Activated naive CD4-positive, alpha-beta T cell treated with anti-CD3 and anti-CD28 coated beads for 36 hours (primary cell): ENCODE results near the gene SRP9. TPM values are rescaled to one million over a fixed set of nuclear protein-coding genes. Genes with fewer than 3 reads are reported as not detected.
"Not testable (repeated sequence)": the region's sequence is repeated elsewhere in the genome, so short reads cannot be mapped to it uniquely, and the experiment has no call there.

ENCODE experiments used
- CTCF ChIA-PET: fragments of 350-600 bp; sonication (Branson Sonifier 250); formaldehyde crosslinking; loops from one replicate; lab custom pipeline; 2021; ENCODE audit warnings: antibody characterized with exemption; lab: Charles Lee
- DNase-seq: peaks from one replicate; pipeline ENCODE4 v3.0.0-alpha.2; 2020
- H3K27ac Mint-ChIP-seq: one replicate; pipeline ENCODE4 v1.8.0; 2021; ENCODE audit warnings: mild to moderate bottlenecking, mixed read lengths
- H3K27me3 Mint-ChIP-seq: one replicate; pipeline ENCODE4 v1.8.0; 2021; ENCODE audit warnings: low read depth, mixed read lengths
- H3K36me3 Mint-ChIP-seq: one replicate; pipeline ENCODE4 v1.8.0; 2021; ENCODE audit warnings: low read depth, mixed read lengths
- H3K4me1 Mint-ChIP-seq: one replicate; pipeline ENCODE4 v1.8.0; 2021; ENCODE audit warnings: low read depth, mixed read lengths
- H3K4me3 Mint-ChIP-seq: one replicate; pipeline ENCODE4 v1.8.0; 2021; ENCODE audit warnings: mild to moderate bottlenecking, moderate library complexity, mixed read lengths
- H3K9me3 Mint-ChIP-seq: one replicate; pipeline ENCODE4 v1.8.0; 2021; ENCODE audit warnings: mixed read lengths
- intact Hi-C: fragments of 100-400 bp; cut with micrococcal nuclease; formaldehyde crosslinking; loops from one replicate; pipeline ENCODE4 v1.15.1; 2023
- total RNA-seq, 2 experiments: library from RNA; stranded (reverse); gene quantifications; one replicate each; pipeline ENCODE4 v1.2.3, GENCODE V29; 2021

Gene SRP9
- total RNA-seq, 2 experiments from 2014 or later = 356 to 363 TPM

DNA sequence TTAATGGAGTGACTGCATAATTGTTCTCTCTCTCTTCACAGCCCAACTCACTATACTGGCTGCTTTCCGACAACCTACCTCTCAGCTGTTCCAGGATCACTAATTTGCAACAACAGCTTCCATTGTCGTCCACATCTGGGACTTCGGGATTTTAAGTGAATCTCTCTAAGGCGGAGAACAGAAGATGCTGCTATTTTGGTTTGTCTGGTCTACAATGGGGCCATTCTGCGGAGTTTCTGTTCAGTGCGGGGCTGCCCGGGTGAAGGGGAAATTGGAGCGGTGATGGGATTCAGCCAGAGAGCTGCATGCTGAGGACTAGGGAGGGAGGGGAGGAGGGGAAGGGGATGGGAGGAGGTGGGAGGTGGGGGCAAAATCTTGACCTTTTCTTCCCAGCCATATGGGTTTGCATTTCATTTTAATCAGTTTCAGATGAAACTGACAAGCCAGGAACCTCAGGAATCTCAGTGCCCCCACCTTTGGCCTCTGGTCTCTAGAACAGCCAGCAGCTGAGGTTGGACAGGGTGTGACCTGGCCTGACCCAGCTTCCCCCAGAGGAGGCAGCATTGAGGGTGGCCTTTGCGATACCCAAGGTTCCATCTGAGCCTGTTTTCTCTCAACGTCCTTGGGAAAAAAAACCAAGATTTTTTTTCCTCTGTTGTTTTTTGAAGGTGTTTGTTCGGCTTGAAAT lies 6.9 kb upstream of the SRP9 start:
- Mint-ChIP-seq H3K9me3 (peaks cover 3% of the 10 kb centered on the region), H3K36me3 (no peaks in the 10 kb centered on the region), H3K27ac (no peak overlapping the region), H3K4me1 (no peaks in the 10 kb centered on the region), H3K4me3 (no peak overlapping the region), H3K27me3 (no peaks in the 10 kb centered on the region)
- intact Hi-C loops = no loop called here
- CTCF ChIA-PET = interaction anchor here (0.6 to 4.3 kb wide), 4 partner anchors 7 to 295 kb away, joined by 4 to 25 read pairs (median 5); no protein-coding TSS in a partner anchor
- DNase-seq = no peak

DNA sequence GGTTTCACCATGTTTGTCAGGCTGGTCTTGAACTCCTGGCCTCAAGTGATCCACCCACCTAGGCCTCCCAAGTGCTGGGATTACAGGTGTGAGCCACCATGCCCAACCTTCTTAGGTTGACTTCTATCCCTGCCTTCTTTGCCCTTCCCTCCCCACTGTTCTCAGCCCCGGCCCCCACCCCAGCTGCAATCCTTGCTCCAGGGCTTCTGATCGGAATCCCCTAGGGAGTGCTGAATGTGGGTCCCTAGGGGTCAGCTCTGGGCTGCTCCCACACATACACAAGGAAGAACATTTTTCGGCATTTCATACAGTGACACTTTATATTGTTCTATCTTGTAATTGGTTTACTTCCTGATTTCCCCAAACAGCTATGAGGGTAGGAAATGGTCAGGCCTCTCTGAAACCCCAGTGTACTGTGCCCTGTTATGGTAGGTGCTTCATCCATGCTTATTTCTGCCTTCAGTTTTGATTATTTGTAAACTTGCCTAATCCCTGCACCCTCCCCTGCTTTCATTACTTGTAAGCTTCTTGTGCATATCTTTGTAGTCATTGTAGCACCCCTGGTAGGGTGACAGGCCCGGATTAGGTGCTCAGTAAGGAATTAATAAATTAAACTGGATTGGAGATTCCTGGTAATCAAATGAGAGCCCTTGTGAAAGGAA lies 5.8 kb upstream of the SRP9 start:
- H3K4me3 Mint-ChIP-seq = no peak overlapping the region
- H3K4me1 Mint-ChIP-seq = no peaks in the 10 kb centered on the region
- no peak for DNase-seq
- H3K9me3 Mint-ChIP-seq = peaks cover 3% of the 10 kb centered on the region
- intact Hi-C loops = loop anchor here (1.0 kb wide), 2 partner anchors 217 to 296 kb away; no protein-coding TSS in a partner anchor
- no peak overlapping the region for H3K27ac Mint-ChIP-seq
- CTCF ChIA-PET = interaction anchor here (0.6 to 4.3 kb wide), 8 partner anchors 8 to 296 kb away, joined by 3 to 25 read pairs (median 5); no protein-coding TSS in a partner anchor
- no peaks in the 10 kb centered on the region for H3K36me3 Mint-ChIP-seq
- H3K27me3 Mint-ChIP-seq = no peaks in the 10 kb centered on the region

DNA sequence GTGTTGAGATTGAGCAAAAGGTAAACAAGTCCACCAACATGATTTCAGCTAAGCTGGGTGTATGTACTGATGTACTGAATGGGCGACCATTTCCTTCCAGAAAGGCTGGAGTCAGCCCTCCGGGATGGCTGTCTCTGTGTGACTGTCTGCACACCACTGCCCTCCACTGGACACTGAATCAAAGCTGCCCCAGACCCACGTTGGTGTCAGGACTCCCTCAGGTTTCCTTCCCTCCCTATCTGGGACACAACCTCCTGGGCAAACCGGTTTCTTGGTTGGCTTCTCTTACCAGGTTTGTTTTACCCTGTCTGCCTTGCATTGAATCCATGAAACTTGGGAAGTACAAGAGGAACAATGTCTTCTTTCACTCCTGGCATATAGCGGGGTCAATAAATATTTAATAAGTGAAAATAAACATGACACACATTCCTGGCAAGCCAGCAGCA lies 5.3 kb upstream of the SRP9 start:
- intact Hi-C loops = loop anchor here (1.0 kb wide), 2 partner anchors 218 to 297 kb away; no protein-coding TSS in a partner anchor
- H3K9me3 Mint-ChIP-seq = peaks cover 3% of the 10 kb centered on the region
- no peaks in the 10 kb centered on the region for H3K27me3 Mint-ChIP-seq
- H3K4me3 Mint-ChIP-seq = no peak overlapping the region
- no peaks in the 10 kb centered on the region for H3K4me1 Mint-ChIP-seq
- H3K36me3 Mint-ChIP-seq = no peaks in the 10 kb centered on the region
- peak; percentile 67 for DNase-seq
- no peak overlapping the region for H3K27ac Mint-ChIP-seq
- CTCF ChIA-PET = interaction anchor here (0.6 to 4.3 kb wide), 9 partner anchors 8 to 299 kb away, joined by 3 to 25 read pairs (median 4); no protein-coding TSS in a partner anchor

DNA sequence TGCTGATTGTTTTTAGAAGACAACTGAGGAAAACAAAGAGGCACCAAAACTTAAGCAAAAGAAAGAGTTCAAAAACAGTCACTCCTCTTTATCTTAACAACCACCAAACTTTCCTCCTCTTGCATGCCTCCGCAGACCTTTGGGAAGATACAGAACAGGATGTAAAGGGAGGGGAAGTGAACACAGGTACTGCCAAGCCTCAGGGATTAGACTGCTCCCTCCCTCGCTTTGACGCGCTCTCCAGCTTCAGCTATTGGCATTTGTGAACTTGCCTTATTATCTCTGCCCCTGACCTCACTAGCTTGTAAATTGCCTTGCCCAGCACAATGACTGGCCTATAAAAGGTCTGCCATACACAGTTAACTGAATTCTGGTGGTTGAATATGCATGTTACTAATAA lies 4.8 kb upstream of the SRP9 start:
- no peak for DNase-seq
- CTCF ChIA-PET = interaction anchor here (0.6 to 4.3 kb wide), 6 partner anchors 9 to 300 kb away, joined by 3 to 25 read pairs (median 4); no protein-coding TSS in a partner anchor
- Mint-ChIP-seq H3K27me3 (no peaks in the 10 kb centered on the region), H3K36me3 (no peaks in the 10 kb centered on the region), H3K4me3 (no peak overlapping the region), H3K27ac (no peak overlapping the region), H3K9me3 (peaks cover 3% of the 10 kb centered on the region), H3K4me1 (no peaks in the 10 kb centered on the region)
- intact Hi-C loops = loop anchor here (1.0 kb wide), 2 partner anchors 219 to 298 kb away; no protein-coding TSS in a partner anchor

DNA sequence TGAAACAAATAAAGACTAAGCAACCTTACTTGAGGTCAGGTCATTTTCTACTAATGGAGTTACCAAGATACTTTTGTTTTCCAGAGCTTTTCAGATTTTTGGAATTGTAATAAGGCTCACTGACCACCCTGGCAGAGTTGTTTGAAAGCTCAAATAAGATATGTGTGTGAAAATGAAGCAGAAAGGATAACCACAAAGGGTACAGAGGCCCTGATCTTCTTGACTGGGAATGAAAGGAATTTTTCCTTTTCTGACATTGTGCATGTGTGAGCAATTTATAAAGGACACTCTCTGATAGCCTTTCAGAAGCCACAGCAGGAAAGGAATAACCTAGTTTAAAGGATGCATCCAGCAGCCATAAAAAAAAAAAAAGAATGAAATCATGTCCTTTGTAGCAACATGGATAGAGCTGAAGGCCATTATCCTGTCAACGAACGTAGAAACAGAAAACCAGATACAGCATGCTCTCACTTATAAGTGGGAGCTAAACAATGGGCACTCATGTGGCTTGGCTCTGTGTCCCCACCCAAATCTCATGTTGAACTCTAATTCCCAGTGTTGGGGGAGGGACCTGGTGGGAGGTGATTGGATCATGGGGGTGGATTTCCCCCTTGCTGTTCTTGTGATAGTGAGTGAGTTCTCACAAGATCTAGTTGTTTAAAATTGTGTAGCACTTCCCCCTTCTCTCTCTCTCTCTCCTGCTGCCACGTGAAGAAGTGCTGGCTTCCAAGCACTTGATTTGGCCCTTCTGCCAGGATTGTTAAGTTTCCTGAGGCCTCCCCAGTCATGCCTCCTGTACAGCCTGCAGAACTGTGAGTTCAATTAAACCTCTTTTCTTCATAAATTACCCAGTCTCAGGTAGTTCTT lies 3.1 kb upstream of the SRP9 start:
- no peak overlapping the region for H3K27ac Mint-ChIP-seq
- intact Hi-C loops = loop anchor here (5.0 kb wide), 2 partner anchors 122 to 413 kb away; partner anchors contain the start of genes ACBD3 and ENAH
- H3K9me3 Mint-ChIP-seq = peaks cover 3% of the 10 kb centered on the region
- H3K4me1 Mint-ChIP-seq = peaks cover 5% of the 10 kb centered on the region
- CTCF ChIA-PET = interaction anchor here (0.5 to 4.3 kb wide), 5 partner anchors 137 to 298 kb away, joined by 3 to 25 read pairs (median 3); no protein-coding TSS in a partner anchor
- peaks cover 7% of the 10 kb centered on the region for H3K36me3 Mint-ChIP-seq
- H3K27me3 Mint-ChIP-seq = no peaks in the 10 kb centered on the region
- DNase-seq = no peak
- H3K4me3 Mint-ChIP-seq = no peak overlapping the region

DNA sequence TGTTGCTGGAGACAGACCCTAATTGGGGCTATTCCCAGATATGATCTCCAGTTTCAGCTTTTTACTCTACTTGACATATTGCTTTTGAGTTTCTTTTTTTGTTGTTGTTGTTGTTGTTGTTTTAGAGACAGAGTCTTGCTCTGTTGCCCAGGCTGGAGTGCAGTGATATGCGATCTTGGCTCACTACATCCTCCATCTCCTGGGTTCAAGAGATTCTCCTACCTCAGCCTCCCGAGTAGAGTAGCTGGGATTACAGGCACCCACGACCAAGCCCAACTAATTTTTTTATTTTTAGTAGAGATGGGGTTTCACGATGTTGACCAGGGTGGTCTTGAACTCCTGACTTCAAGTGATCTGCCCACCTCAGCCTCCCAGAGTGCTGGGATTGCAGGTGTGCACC lies 1.3 kb upstream of the SRP9 start:
- CTCF ChIA-PET = interaction anchor here (0.8 to 2.7 kb wide), 5 partner anchors 128 to 972 kb away, joined by 3 to 13 read pairs (median 5); no protein-coding TSS in a partner anchor
- Mint-ChIP-seq H3K4me1 (peaks cover 19% of the 10 kb centered on the region), H3K36me3 (peaks cover 13% of the 10 kb centered on the region), H3K9me3 (peaks cover 3% of the 10 kb centered on the region), H3K27ac (no peak overlapping the region), H3K4me3 (no peak overlapping the region), H3K27me3 (no peaks in the 10 kb centered on the region)
- no peak for DNase-seq
- intact Hi-C loops = loop anchor here (2.0 to 5.0 kb wide), 5 partner anchors 73 to 411 kb away; partner anchors contain the start of genes ACBD3 and ENAH

DNA sequence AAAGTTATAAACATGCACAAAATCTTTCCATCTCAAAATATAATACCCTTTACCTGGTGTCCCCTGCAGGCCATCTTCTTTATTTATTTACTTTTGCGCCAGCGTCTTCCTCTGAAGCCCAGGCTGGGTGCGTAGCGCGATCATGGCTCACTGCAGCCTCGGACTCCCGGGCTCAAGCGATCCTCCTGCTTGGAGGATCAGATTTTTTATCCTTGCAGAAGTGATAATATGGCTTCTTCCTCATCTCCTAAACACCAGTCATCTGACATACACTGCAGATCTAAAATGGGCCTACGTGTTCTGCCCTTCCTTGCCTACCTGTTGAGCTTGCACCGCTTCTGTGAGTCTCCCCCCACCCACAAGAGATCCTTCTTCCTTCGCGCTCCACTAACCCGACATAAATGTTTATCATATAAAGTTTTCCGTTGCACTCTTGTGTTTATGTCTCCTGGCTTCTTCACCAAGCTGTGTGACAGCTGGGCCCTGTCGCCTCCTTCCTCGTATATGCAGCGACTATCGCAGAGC lies 506 bp upstream of the SRP9 start:
- H3K4me1 Mint-ChIP-seq = peaks cover 25% of the 10 kb centered on the region
- CTCF ChIA-PET = interaction anchor here (0.6 to 2.7 kb wide), 25 partner anchors 12 to 555 kb away, joined by 3 to 17 read pairs (median 4); partner anchors contain the start of genes EPHX1, PYCR2 and TMEM63A

DNA sequence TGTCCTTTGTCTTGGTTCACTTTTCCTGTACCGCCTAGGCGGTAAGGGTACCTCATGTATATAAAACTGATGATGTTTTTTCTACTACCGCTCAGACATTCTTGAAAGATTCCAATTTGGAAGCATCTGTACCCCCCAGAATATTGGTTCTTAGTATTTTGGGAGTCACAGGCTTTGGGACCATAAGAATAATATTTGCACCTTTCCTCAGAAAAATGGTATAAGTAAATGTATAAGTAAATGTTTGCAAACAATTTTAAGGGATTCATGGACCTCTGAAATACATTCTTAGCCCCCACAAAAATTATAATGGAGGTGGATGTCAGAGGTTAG lies 677 bp downstream of the SRP9 start:
- H3K36me3 Mint-ChIP-seq = peaks cover 23% of the 10 kb centered on the region
- H3K4me3 Mint-ChIP-seq = no peak overlapping the region
- intact Hi-C loops = loop anchor here (1.0 to 5.0 kb wide), 4 partner anchors 126 to 409 kb away; partner anchors contain the start of genes ACBD3, ENAH, H3-3A and LBR

More for the DNA sequence above, 506 bp upstream of the SRP9 start:
- Mint-ChIP-seq H3K27ac (no peak overlapping the region), H3K36me3 (peaks cover 15% of the 10 kb centered on the region), H3K27me3 (no peaks in the 10 kb centered on the region), H3K9me3 (peaks cover 3% of the 10 kb centered on the region), H3K4me3 (no peak overlapping the region)
- no peak for DNase-seq
- intact Hi-C loops = loop anchor here (1.0 to 5.0 kb wide), 14 partner anchors 33 to 410 kb away; partner anchors contain the start of genes ACBD3, ENAH, EPHX1 and PYCR2

DNA sequence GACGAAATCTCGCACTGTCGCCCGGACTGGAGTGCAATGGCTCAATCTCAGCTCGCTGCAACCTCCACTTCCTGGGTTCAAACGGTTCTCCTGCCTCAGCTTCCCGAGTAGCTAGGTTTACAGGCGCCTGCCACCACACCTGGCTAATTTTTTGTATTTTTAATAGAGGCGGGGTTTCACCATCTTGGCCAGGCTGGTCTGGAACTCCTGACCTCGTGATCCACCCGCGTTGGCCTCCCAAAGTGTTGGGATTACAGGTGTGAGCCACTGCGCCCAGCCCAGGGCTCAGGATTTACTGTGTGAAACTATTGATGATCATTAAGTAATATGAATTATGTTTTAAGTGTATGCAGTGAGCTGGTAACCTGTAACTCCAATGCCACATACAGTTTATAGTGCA lies 1.5 kb downstream of the SRP9 start:
- H3K27me3 Mint-ChIP-seq, H3K27ac Mint-ChIP-seq, H3K9me3 Mint-ChIP-seq, H3K4me3 Mint-ChIP-seq: not testable (repeated sequence)
- Mint-ChIP-seq H3K36me3 (peaks cover 30% of the 10 kb centered on the region), H3K4me1 (peaks cover 42% of the 10 kb centered on the region)
- CTCF ChIA-PET = interaction anchor here (0.6 to 2.3 kb wide), 7 partner anchors 83 to 1015 kb away, joined by 3 to 7 read pairs (median 3); partner anchors contain the start of gene TMEM63A
- intact Hi-C loops = loop anchor here (5.0 kb wide), 2 partner anchors 127 to 408 kb away; partner anchors contain the start of genes ACBD3 and ENAH
- peak; percentile 33 for DNase-seq

More for the DNA sequence above, 677 bp downstream of the SRP9 start:
- Mint-ChIP-seq H3K27ac (no peak overlapping the region), H3K9me3 (peaks cover 3% of the 10 kb centered on the region), H3K4me1 (peaks cover 35% of the 10 kb centered on the region), H3K27me3 (no peaks in the 10 kb centered on the region)
- CTCF ChIA-PET = interaction anchor here (0.7 to 2.7 kb wide), 15 partner anchors 9 to 303 kb away, joined by 3 to 17 read pairs (median 6); partner anchors contain the start of genes PYCR2 and TMEM63A
- no peak for DNase-seq

DNA sequence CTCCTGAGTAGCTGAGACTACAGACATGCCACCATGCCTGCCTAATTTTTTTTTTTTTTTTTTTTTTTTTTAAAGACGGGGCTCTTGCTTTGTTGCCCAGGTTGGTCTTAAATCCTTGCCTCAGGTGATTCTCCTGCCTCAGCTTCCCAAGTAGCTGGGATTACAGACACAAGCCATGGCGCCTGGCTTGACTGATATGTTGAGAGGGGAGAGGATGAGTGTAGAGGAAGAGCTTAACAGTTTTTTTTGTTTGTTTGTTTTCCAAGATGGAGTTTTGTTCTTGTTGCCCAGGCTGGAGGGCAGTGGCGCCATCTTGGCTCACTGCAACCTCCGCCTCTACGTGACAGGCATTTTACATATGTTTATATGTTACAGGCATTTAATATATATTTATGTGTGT lies 2.5 kb downstream of the SRP9 start:
- intact Hi-C loops = no loop called here
- CTCF ChIA-PET = interaction anchor here (0.6 to 0.9 kb wide), 4 partner anchors 131 to 305 kb away, joined by 3 read pairs; no protein-coding TSS in a partner anchor
- H3K27ac Mint-ChIP-seq = no peak overlapping the region

DNA sequence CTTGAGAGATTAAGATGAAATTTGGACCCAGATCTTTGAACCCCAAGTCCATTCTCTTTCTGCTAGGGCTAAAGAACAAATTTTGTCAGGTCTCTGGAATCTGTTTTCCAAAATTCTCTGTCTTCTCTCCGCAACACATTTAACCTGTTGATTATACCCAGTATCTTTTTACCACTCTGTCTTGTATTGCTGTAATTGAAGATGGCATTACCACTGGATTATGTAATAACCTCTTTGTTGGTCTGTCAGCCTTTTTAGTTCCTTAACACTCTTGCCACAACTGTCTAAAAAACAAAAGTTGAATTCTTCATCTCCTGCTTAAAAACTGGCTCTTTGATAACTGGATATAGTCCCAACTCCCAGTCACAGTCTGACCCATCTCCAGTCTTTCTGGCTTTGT lies 3.0 kb downstream of the SRP9 start:
- intact Hi-C loops = no loop called here
- Mint-ChIP-seq H3K27ac (peak overlapping the region; percentile 20), H3K9me3 (no peaks in the 10 kb centered on the region), H3K36me3 (peaks cover 38% of the 10 kb centered on the region), H3K4me1 (peaks cover 42% of the 10 kb centered on the region), H3K4me3 (no peak overlapping the region), H3K27me3 (no peaks in the 10 kb centered on the region)
- no peak for DNase-seq
- CTCF ChIA-PET = no interaction called here

More for the DNA sequence above, 2.5 kb downstream of the SRP9 start:
- Mint-ChIP-seq H3K4me3 (peak overlapping the region; percentile 7), H3K9me3 (no peaks in the 10 kb centered on the region), H3K4me1 (peaks cover 42% of the 10 kb centered on the region), H3K27me3 (no peaks in the 10 kb centered on the region), H3K36me3 (peaks cover 35% of the 10 kb centered on the region)
- DNase-seq = no peak
